Transverse colon (tissue), 4 donors: ENCODE data around the gene STK32A.

Experiments used
- EP300 ChIP-seq: sonication (generic); formaldehyde crosslinking; IDR thresholded peaks from one replicate; pipeline ENCODE4 v1.6.1; 2017; ENCODE audit warnings: antibody characterized with exemption, low read depth
- POLR2A ChIP-seq: fragments of 450-650 bp; IDR thresholded peaks from one replicate; pipeline ENCODE4 v1.6.1; 2016; ENCODE audit warnings: antibody characterized with exemption, mild to moderate bottlenecking, moderate library complexity
- POLR2AphosphoS5 ChIP-seq, 3 donors: sonication (generic); formaldehyde crosslinking; IDR thresholded peaks; one replicate each; pipeline ENCODE4 v1.6.1; 2016; ENCODE audit warnings: antibody characterized with exemption in 3 of 3
- TF ChIP-seq, protein P1 (sequence below), 5 experiments: fragments of 200-600 bp in 3 of 5; fragments of 450-650 bp in 2 of 5; sonication (generic) in 3 of 5; IDR thresholded peaks; 1 replicate in 2 of 5; 2 replicates in 3 of 5; pipeline ENCODE4 v1.5.1; 2016 to 2017; ENCODE audit warnings: antibody characterized with exemption in 5 of 5, inconsistent platforms in 3 of 5, mild to moderate bottlenecking in 2 of 5, moderate library complexity in 1 of 5

DNA sequence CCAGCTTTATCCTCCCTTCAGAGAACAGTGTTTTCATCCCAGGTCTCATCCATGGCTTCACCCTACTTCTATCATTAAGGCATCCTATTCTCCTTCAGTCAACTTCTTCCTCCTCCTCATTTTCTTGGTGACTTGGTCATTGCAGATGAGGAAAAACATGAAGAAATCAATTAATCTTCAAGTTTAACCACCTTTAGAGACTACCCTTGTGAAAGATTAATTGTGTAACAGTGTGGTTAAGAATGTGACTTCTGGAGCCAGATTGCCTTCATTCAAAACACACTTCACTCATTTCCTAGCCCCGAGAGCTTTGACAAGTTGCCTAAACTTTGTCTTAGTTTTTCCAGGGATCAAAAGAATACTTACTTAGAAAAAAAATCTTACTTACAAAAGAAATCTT lies 110.0 kb downstream of the STK32A start:
- TF ChIP-seq, protein P1, sequence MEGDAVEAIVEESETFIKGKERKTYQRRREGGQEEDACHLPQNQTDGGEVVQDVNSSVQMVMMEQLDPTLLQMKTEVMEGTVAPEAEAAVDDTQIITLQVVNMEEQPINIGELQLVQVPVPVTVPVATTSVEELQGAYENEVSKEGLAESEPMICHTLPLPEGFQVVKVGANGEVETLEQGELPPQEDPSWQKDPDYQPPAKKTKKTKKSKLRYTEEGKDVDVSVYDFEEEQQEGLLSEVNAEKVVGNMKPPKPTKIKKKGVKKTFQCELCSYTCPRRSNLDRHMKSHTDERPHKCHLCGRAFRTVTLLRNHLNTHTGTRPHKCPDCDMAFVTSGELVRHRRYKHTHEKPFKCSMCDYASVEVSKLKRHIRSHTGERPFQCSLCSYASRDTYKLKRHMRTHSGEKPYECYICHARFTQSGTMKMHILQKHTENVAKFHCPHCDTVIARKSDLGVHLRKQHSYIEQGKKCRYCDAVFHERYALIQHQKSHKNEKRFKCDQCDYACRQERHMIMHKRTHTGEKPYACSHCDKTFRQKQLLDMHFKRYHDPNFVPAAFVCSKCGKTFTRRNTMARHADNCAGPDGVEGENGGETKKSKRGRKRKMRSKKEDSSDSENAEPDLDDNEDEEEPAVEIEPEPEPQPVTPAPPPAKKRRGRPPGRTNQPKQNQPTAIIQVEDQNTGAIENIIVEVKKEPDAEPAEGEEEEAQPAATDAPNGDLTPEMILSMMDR (IDR thresholded peaks at IDR 0.05): no peak
- TF ChIP-seq POLR2A (no peak), POLR2AphosphoS5 (IDR thresholded peaks at IDR 0.05) (no peak), EP300 (no peak)
